Transverse colon (tissue), 4 donors: ENCODE measurements around the gene ZNF101.

ENCODE experiments used
- CTCF ChIP-seq, 5 experiments: fragments of 200-600 bp in 3 of 5; fragments of 450-650 bp in 2 of 5; sonication (generic) in 3 of 5; IDR thresholded peaks; 1 replicate in 2 of 5; 2 replicates in 3 of 5; pipeline ENCODE4 v1.5.1; 2016 to 2017; ENCODE audit warnings: antibody characterized with exemption in 5 of 5, inconsistent platforms in 3 of 5, mild to moderate bottlenecking in 2 of 5, moderate library complexity in 1 of 5
- EP300 ChIP-seq: sonication (generic); formaldehyde crosslinking; IDR thresholded peaks from one replicate; pipeline ENCODE4 v1.6.1; 2017; ENCODE audit warnings: antibody characterized with exemption, low read depth
- POLR2A ChIP-seq: fragments of 450-650 bp; IDR thresholded peaks from one replicate; pipeline ENCODE4 v1.6.1; 2016; ENCODE audit warnings: antibody characterized with exemption, mild to moderate bottlenecking, moderate library complexity
- POLR2AphosphoS5 ChIP-seq, 3 donors: sonication (generic); formaldehyde crosslinking; IDR thresholded peaks; one replicate each; pipeline ENCODE4 v1.6.1; 2016; ENCODE audit warnings: antibody characterized with exemption in 3 of 3

GRCh38 chr19:19661675-19662251 lies 6.9 kb upstream of the ZNF101 start:
- TF ChIP-seq POLR2A (no peak), CTCF (IDR thresholded peaks at IDR 0.05) (no peak), POLR2AphosphoS5 (IDR thresholded peaks at IDR 0.05) (no peak), EP300 (no peak)
